T-cell (primary cell): ENCODE results near the gene ACER3. TPM values are rescaled to one million over a fixed set of nuclear protein-coding genes. Genes with fewer than 3 reads are reported as not detected.
"Not testable (repeated sequence)": the region's sequence is repeated elsewhere in the genome, so short reads cannot be mapped to it uniquely, and the experiment has no call there.

Experiments
- ATAC-seq, 4 experiments: fragments of 200-7000 bp in 3 of 4; fragments of 150-1000 bp in 1 of 4; cut with Tn5 transposase; replicated peaks in 1 of 4; 1 replicate in 3 of 4; 2 replicates in 1 of 4; pipeline ENCODE4 v1.10.0; 2021; ENCODE audit warnings: moderate library complexity in 3 of 4, mild to moderate bottlenecking in 2 of 4, moderate number of reproducible peaks in 1 of 4
- CTCF ChIA-PET, 2 donors: fragments of 300-600 bp; sonication (Branson Sonifier 250); formaldehyde crosslinking; loops; one replicate each; lab custom pipeline; 2022; ENCODE audit warnings: antibody characterized with exemption in 2 of 2; lab: Charles Lee
- POLR2A ChIA-PET, 2 donors: fragments of 300-600 bp; sonication (Branson Sonifier 250); formaldehyde crosslinking; loops; one replicate each; lab custom pipeline; 2022; ENCODE audit warnings: antibody characterized with exemption in 2 of 2; lab: Charles Lee
- DNase-seq, 35 experiments: peaks; one replicate each; pipeline versions ENCODE4 v3.0.0 to v3.0.0-alpha.2; 2013 to 2023
- H3K27ac ChIP-seq: one replicate; pipeline ENCODE4 v1.5.1; 2013; ENCODE audit warnings: low read length
- H3K27me3 ChIP-seq, 2 experiments: replicated peaks in 1 of 2; 1 replicate in 1 of 2; 2 replicates in 1 of 2; pipeline versions ENCODE4 v1.6.1 to v1.7.0; 2013; ENCODE audit warnings: low read length in 1 of 2, mixed read lengths in 1 of 2; ENCODE audit not compliant: control insufficient read depth in 2 of 2, insufficient read depth in 2 of 2; ENCODE audit errors: extremely low read depth in 1 of 2
- H3K36me3 ChIP-seq, 2 donors: 1 replicate in 1 of 2; 2 replicates in 1 of 2; pipeline versions ENCODE4 v1.6.1 to v1.7.0; 2013; ENCODE audit warnings: low read length in 1 of 2; ENCODE audit not compliant: control insufficient read depth in 2 of 2, insufficient read depth in 1 of 2; ENCODE audit errors: extremely low read depth in 1 of 2
- H3K4me1 ChIP-seq, 2 experiments: 1 replicate in 1 of 2; 2 replicates in 1 of 2; pipeline versions ENCODE4 v1.6.1 to v1.7.0; 2013; ENCODE audit warnings: low read length in 2 of 2, mixed read lengths in 1 of 2; ENCODE audit not compliant: insufficient read depth in 2 of 2, control insufficient read depth in 1 of 2; ENCODE audit errors: extremely low read depth in 1 of 2
- H3K4me3 ChIP-seq, 2 donors: 1 replicate in 1 of 2; 2 replicates in 1 of 2; pipeline versions ENCODE4 v1.5.1 to v1.7.0; 2013; ENCODE audit warnings: mild to moderate bottlenecking in 2 of 2, low read length in 1 of 2, moderate library complexity in 1 of 2; ENCODE audit not compliant: control insufficient read depth in 1 of 2; ENCODE audit errors: extremely low read depth in 1 of 2
- H3K9me3 ChIP-seq: 2 replicates; pipeline ENCODE4 v1.7.0; 2013
- H3K27ac Mint-ChIP-seq, 2 donors: one replicate each; pipeline ENCODE4 v1.8.0; 2020 to 2021; ENCODE audit warnings: mild to moderate bottlenecking in 2 of 2, mixed read lengths in 2 of 2
- H3K27me3 Mint-ChIP-seq, 2 donors: one replicate each; pipeline ENCODE4 v1.8.0; 2021 to 2022; ENCODE audit warnings: mixed read lengths in 2 of 2
- H3K36me3 Mint-ChIP-seq: one replicate; pipeline ENCODE4 v1.8.0; 2021; ENCODE audit warnings: mixed read lengths
- H3K4me1 Mint-ChIP-seq, 3 donors: one replicate each; pipeline ENCODE4 v1.8.0; 2020 to 2022; ENCODE audit warnings: mixed read lengths in 3 of 3, mild to moderate bottlenecking in 1 of 3
- H3K4me3 Mint-ChIP-seq, 3 donors: one replicate each; pipeline ENCODE4 v1.8.0; 2020 to 2022; ENCODE audit warnings: mild to moderate bottlenecking in 3 of 3, mixed read lengths in 3 of 3, moderate library complexity in 3 of 3
- H3K9me3 Mint-ChIP-seq, 3 donors: one replicate each; pipeline ENCODE4 v1.8.0; 2020 to 2022; ENCODE audit warnings: mixed read lengths in 3 of 3
- WGBS: methylation state at CpG from one replicate; pipeline ENCODE4 v1.1.5; 2013; ENCODE audit warnings: missing lambda C conversion rate; ENCODE audit not compliant: insufficient coverage; 5-methylcytosine and 5-hydroxymethylcytosine counted together
- total RNA-seq, 35 experiments: library from RNA in 6 of 35; stranded (reverse) in 6 of 35; fragments of 120-200 nt in 1 of 35; gene quantifications; one replicate each; pipeline versions ENCODE4 v1.2.1 to v1.2.4 and lab custom pipeline; 2013 to 2026

ACER3 gene
- total RNA-seq, 5 donors from 2014 or later (not counting 1 experiment from before 2014, with no cell fraction given) = 4.3 to 9.0 (median 5.2) TPM

GRCh38 chr11:76850130-76850529, 10.6 kb upstream of the ACER3 start:
- ChIA-PET CTCF (interaction anchor here in 1 of 2 donors (0.6 kb wide), 1 partner anchor 419 kb away, joined by 6 read pairs; no protein-coding TSS in a partner anchor), POLR2A (no interaction called here)
- no peaks in the 10 kb centered on the region for H3K4me1 ChIP-seq
- ATAC-seq (no peak), DNase-seq (no peak)
- no peaks in the 10 kb centered on the region for H3K4me1 Mint-ChIP-seq
- H3K4me3 Mint-ChIP-seq = no peak overlapping the region
- no peaks in the 10 kb centered on the region for H3K36me3 ChIP-seq
- H3K27me3 Mint-ChIP-seq = peaks cover 13 to 19% of the 10 kb centered on the region in 2 donors
- WGBS = 55% methylated on average over 4 of the region's 4 CpGs
- no peaks in the 10 kb centered on the region for H3K36me3 Mint-ChIP-seq
- no peak overlapping the region for H3K27ac ChIP-seq
- no peak overlapping the region for H3K4me3 ChIP-seq
- no peaks in the 10 kb centered on the region for H3K9me3 ChIP-seq
- H3K27me3 ChIP-seq = peaks cover 0 to 6% of the 10 kb centered on the region in 2 experiments
- no peak overlapping the region for H3K27ac Mint-ChIP-seq
- no peaks in the 10 kb centered on the region for H3K9me3 Mint-ChIP-seq

GRCh38 chr11:76850815-76851214, 9.9 kb upstream of the ACER3 start:
- Mint-ChIP-seq H3K9me3 (no peaks in the 10 kb centered on the region), H3K27ac (no peak overlapping the region), H3K36me3 (no peaks in the 10 kb centered on the region), H3K27me3 (peaks cover 13 to 19% of the 10 kb centered on the region in 2 donors), H3K4me3 (no peak overlapping the region), H3K4me1 (no peaks in the 10 kb centered on the region)
- ATAC-seq (no peak), DNase-seq (no peak)
- no peaks in the 10 kb centered on the region for H3K9me3 ChIP-seq
- H3K27me3 ChIP-seq = peaks cover 0 to 4% of the 10 kb centered on the region in 2 experiments
- CTCF ChIA-PET = interaction anchor here in 1 of 2 donors (0.5 kb wide), 1 partner anchor 31 kb away, joined by 3 read pairs; no protein-coding TSS in a partner anchor
- 93% methylated on average over 4 of the region's 6 CpGs for WGBS
- H3K27ac ChIP-seq = no peak overlapping the region
- H3K36me3 ChIP-seq = no peaks in the 10 kb centered on the region
- H3K4me1 ChIP-seq = no peaks in the 10 kb centered on the region
- POLR2A ChIA-PET = no interaction called here
- H3K4me3 ChIP-seq = no peak overlapping the region

DNA sequence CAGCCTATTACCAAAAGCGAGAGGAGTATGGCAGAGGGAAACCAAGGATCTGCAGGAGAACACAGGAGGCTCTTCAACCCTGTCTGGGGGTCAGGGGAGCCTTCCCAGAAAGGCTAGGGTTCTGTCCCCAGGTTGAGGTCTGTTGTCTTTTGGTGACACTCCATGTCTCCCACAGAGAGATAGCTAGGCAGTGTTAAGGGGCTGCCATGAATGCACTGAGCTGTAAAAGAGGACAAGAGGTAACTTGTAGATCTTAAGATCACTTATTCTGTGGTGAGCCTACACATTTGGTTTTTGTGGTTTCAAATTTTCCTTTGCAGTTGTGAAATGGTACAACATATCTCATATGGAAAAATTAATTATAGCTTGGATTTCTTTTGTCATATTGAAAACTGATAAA, 6.0 kb upstream of the ACER3 start:
- DNase-seq = no peak
- Histone ChIP-seq H3K27me3 (peaks cover 0 to 4% of the 10 kb centered on the region in 2 experiments), H3K4me3 (no peak overlapping the region), H3K36me3 (no peaks in the 10 kb centered on the region), H3K4me1 (no peaks in the 10 kb centered on the region), H3K27ac (no peak overlapping the region), H3K9me3 (no peaks in the 10 kb centered on the region)
- peaks cover 0 to 2% (median 2%) of the 10 kb centered on the region in 3 donors for H3K4me1 Mint-ChIP-seq
- ChIA-PET POLR2A (no interaction called here), CTCF (interaction anchor here in 1 of 2 donors (0.7 to 1.5 kb wide), 3 partner anchors 14 to 63 kb away, joined by 3 to 5 read pairs (median 3); no protein-coding TSS in a partner anchor)
- no peak overlapping the region for H3K4me3 Mint-ChIP-seq
- no peak for ATAC-seq
- H3K36me3 Mint-ChIP-seq = no peaks in the 10 kb centered on the region
- H3K27ac Mint-ChIP-seq = no peak overlapping the region
- H3K27me3 Mint-ChIP-seq = no peaks in the 10 kb centered on the region
- H3K9me3 Mint-ChIP-seq = no peaks in the 10 kb centered on the region
- WGBS = no CpG with 5 or more reads among the region's 1 CpG

DNA sequence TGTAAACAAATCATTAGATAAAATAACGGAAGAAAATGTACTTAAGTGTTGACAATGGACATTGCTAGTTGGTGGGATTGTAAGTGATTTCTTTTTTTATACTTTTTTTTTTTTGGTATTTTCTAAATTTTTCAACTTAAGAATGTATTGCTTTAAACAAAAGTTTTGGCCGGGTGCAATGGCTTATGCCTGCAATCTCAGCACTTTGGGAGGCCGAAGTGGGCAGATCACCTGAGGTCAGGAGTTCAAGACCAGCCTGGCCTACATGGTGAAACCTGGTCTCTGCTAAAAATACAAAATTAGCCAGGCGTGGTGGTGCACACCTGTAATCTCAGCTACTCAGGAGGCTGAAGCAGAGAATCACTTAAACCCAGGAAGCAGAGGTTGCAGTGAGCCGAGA, 5.0 kb upstream of the ACER3 start:
- H3K27me3 ChIP-seq, H3K4me1 Mint-ChIP-seq, H3K4me3 Mint-ChIP-seq, H3K27ac Mint-ChIP-seq, H3K27ac ChIP-seq, H3K27me3 Mint-ChIP-seq, H3K4me3 ChIP-seq, DNase-seq, ATAC-seq, H3K36me3 ChIP-seq, H3K9me3 ChIP-seq, H3K4me1 ChIP-seq, H3K36me3 Mint-ChIP-seq, H3K9me3 Mint-ChIP-seq: not testable (repeated sequence)
- 93% methylated on average over 3 of the region's 5 CpGs for WGBS
- ChIA-PET CTCF (interaction anchor here in 1 of 2 donors (1.0 to 1.5 kb wide), 2 partner anchors 15 to 16 kb away, joined by 3 to 5 read pairs; no protein-coding TSS in a partner anchor), POLR2A (interaction anchor here in 1 of 2 donors (0.7 kb wide), 1 partner anchor 265 kb away, joined by 3 read pairs; no protein-coding TSS in a partner anchor)

- Mint-ChIP-seq H3K4me1 (peaks cover 0 to 9% (median 6%) of the 10 kb centered on the region in 3 donors), H3K4me3 (no peak overlapping the region), H3K36me3 (no peaks in the 10 kb centered on the region), H3K27me3 (no peaks in the 10 kb centered on the region), H3K9me3 (no peaks in the 10 kb centered on the region), H3K27ac (no peak overlapping the region)
- H3K4me1 ChIP-seq = peaks cover 4 to 9% of the 10 kb centered on the region in 2 experiments
- POLR2A ChIA-PET = no interaction called here
- H3K36me3 ChIP-seq = no peaks in the 10 kb centered on the region
- no peak overlapping the region for H3K4me3 ChIP-seq
- H3K27me3 ChIP-seq = peaks cover 0 to 1% of the 10 kb centered on the region in 2 experiments
- no peak for ATAC-seq
- no peak for DNase-seq
- H3K27ac ChIP-seq = no peak overlapping the region
- CTCF ChIA-PET = interaction anchor here in 1 of 2 donors (0.7 to 1.5 kb wide), 2 partner anchors 15 to 22 kb away, joined by 5 read pairs; no protein-coding TSS in a partner anchor
- no peaks in the 10 kb centered on the region for H3K9me3 ChIP-seq
Observed at GRCh38 chr11:76856106-76856505, 4.6 kb upstream of the ACER3 start.

DNA sequence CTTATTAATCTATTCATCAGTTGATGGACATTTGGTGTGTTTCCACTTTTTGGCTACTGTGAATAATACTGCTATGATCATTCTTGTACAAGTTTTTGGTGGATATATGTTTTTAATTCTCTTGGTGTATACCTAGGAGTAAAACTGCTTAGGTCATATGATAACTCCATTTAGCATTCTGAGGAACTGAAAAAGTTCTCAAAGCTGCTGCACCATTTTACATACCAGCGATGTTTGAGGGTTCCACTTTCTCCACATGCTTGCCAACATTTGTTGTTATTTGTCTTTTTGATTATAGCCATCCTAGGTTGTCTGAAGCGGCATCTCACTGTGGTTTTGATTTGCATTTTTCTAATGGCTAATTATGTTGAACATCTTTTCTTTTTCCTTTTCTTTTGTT, 4.1 kb upstream of the ACER3 start:
- ChIA-PET CTCF (interaction anchor here in 1 of 2 donors (0.7 kb wide), 1 partner anchor 21 kb away, joined by 5 read pairs; no protein-coding TSS in a partner anchor), POLR2A (no interaction called here)
- WGBS = no CpG with 5 or more reads among the region's 2 CpGs
- no peaks in the 10 kb centered on the region for H3K27me3 ChIP-seq
- peaks cover 4 to 14% of the 10 kb centered on the region in 2 experiments for H3K4me1 ChIP-seq
- DNase-seq (no peak), ATAC-seq (no peak)
- H3K9me3 Mint-ChIP-seq = no peaks in the 10 kb centered on the region
- peaks cover 4 to 13% (median 9%) of the 10 kb centered on the region in 3 donors for H3K4me1 Mint-ChIP-seq
- no peaks in the 10 kb centered on the region for H3K9me3 ChIP-seq
- H3K36me3 Mint-ChIP-seq = no peaks in the 10 kb centered on the region
- no peak overlapping the region for H3K27ac ChIP-seq
- no peak overlapping the region for H3K27ac Mint-ChIP-seq
- H3K4me3 Mint-ChIP-seq = no peak overlapping the region
- no peak overlapping the region for H3K4me3 ChIP-seq
- H3K36me3 ChIP-seq = no peaks in the 10 kb centered on the region
- no peaks in the 10 kb centered on the region for H3K27me3 Mint-ChIP-seq
